Measurements from ENCODE around the gene CAP1.
A peak's percentile ranks its signal among the peaks of the same experiment; 100 is the strongest.

Gene CAP1

GRCh38 chr1:40092241-40092640 is 51.7 kb downstream of the CAP1 start:
- DNase-seq (ENCODE audit: low spot score) = no peak
- no peak for TF ChIP-seq CTCF (IDR thresholded peaks at IDR 0.05; ENCODE audit: borderline replicate concordance, control extremely low read depth, extremely low read depth, insufficient read depth, missing control alignments)
- in situ Hi-C loops (cut with MboI; ENCODE audit: low sequenced_read_pairs, unreplicated experiment) = no loop called here

- in situ Hi-C loops (cut with MboI; ENCODE audit: low sequenced_read_pairs, unreplicated experiment) = no loop called here
- TF ChIP-seq CTCF (IDR thresholded peaks at IDR 0.05; ENCODE audit: borderline replicate concordance, control extremely low read depth, extremely low read depth, insufficient read depth, missing control alignments) = no peak
- DNase-seq (ENCODE audit: low spot score) = no peak
Measured at GRCh38 chr1:40092706-40093639, 52.4 kb downstream of the CAP1 start.

GRCh38 chr1:40094466-40095110 is 54.1 kb downstream of the CAP1 start:
- in situ Hi-C loops (cut with MboI; ENCODE audit: low sequenced_read_pairs, unreplicated experiment) = no loop called here
- no peak for DNase-seq (ENCODE audit: low spot score)
- no peak for TF ChIP-seq CTCF (IDR thresholded peaks at IDR 0.05; ENCODE audit: borderline replicate concordance, control extremely low read depth, extremely low read depth, insufficient read depth, missing control alignments)

DNA sequence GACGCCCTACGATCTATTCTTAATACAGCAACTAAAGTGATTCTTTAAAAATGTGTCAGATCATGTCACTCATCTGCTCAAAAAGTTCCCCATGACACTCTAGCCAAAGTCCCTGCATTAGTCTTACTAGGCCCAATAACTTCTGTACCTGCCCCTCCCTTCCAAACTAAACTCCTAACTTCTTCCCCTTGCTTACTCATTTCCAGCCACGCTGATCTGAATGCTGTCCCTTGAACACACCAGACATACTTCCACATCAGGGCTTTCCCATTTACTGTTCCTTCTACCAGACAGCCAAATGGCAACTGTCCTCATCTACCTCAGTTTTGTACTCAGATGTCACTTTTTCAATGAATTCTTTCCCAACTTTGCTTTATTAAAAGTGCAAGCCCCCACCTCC is 55.3 kb downstream of the CAP1 start:
- in situ Hi-C loops (cut with MboI; ENCODE audit: low sequenced_read_pairs, unreplicated experiment) = no loop called here
- TF ChIP-seq CTCF (IDR thresholded peaks at IDR 0.05; ENCODE audit: borderline replicate concordance, control extremely low read depth, extremely low read depth, insufficient read depth, missing control alignments) = no peak
- no peak for DNase-seq (ENCODE audit: low spot score)

DNA sequence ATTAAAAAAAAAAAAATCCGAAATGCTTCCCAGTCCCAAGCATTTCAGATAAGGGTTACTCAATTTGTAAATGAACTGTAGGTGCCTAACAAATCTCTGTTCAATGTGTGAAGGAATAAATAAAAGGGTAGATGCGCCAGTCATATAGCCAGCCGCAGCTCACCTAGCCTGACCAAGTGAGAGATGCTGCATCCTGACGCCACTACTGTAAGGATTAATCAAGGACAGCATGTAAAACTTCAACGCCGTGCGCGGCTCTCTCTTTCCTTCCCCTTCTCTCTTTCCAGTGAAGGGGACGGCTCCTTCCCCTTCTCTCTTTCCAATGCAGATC is 56.1 kb downstream of the CAP1 start:
- no peak for TF ChIP-seq CTCF (IDR thresholded peaks at IDR 0.05; ENCODE audit: borderline replicate concordance, control extremely low read depth, extremely low read depth, insufficient read depth, missing control alignments)
- no peak for DNase-seq (ENCODE audit: low spot score)
- in situ Hi-C loops (cut with MboI; ENCODE audit: low sequenced_read_pairs, unreplicated experiment) = no loop called here

GRCh38 chr1:40096977-40097782 is 56.7 kb downstream of the CAP1 start, which contains the start of gene PPT1:
Gene PPT1, minus strand, starts transcription at chr1:40097252. Its CDS starts 14 bp downstream, at chr1:40097238.
- peak; percentile 90 for DNase-seq (ENCODE audit: low spot score)
- in situ Hi-C loops (cut with MboI; ENCODE audit: low sequenced_read_pairs, unreplicated experiment) = no loop called here

More at GRCh38 chr1:40096977-40097782, 56.7 kb downstream of the CAP1 start, which contains the start of gene PPT1:
- TF ChIP-seq CTCF (IDR thresholded peaks at IDR 0.05; ENCODE audit: borderline replicate concordance, control extremely low read depth, extremely low read depth, insufficient read depth, missing control alignments) = no peak

Data from GM13976 (cell line).